Endothelial cell of umbilical vein (primary cell): ENCODE results near the gene MBLAC2.

Experiments
- POLR2AphosphoS5 ChIP-seq: IDR thresholded peaks from 2 replicates; pipeline ENCODE4 v1.6.1; 2012; ENCODE audit warnings: low read depth, mild to moderate bottlenecking, control low read depth, low read length, moderate library complexity; ENCODE audit not compliant: insufficient read depth
- TF ChIP-seq, protein P1 (sequence below), 2 donors: IDR thresholded peaks; 1 replicate in 1 of 2; 2 replicates in 1 of 2; pipeline ENCODE4 v1.5.1; 2011; ENCODE audit warnings: low read length in 2 of 2, mild to moderate bottlenecking in 2 of 2, moderate library complexity in 2 of 2, control low read depth in 1 of 2, inconsistent platforms in 1 of 2, low read depth in 1 of 2; ENCODE audit not compliant: insufficient read depth in 1 of 2; ENCODE audit errors: extremely low read depth in 1 of 2

DNA sequence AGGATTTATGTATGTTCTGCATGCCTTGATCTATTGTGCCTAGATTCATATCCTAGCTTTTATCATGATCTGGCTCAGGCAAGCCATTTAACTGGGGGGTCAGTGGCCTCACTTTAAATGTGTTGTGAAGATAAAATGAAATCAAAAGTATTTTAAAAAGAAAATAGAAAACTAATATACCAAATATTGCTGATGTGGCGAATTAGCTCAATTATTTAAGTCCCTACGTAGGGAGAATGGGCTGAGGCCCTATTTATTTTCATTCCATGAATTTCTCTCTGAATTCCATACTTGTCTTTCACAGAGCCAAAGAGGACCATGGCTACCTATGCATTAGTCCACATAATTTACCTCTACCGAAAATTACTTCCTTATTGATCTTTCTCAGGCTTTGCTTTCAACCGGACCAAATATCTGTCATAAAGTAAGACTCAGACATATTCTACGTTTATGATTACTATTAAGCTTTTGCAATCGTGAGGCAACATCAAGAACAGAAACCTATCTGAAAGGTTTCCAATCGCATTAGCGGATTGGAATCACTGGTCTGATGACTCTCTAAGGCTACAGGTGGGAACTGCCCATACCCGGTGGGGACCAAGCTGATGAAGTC is 1.7 kb downstream of the MBLAC2 start:
- TF ChIP-seq POLR2AphosphoS5: no peak
- TF ChIP-seq, protein P1, sequence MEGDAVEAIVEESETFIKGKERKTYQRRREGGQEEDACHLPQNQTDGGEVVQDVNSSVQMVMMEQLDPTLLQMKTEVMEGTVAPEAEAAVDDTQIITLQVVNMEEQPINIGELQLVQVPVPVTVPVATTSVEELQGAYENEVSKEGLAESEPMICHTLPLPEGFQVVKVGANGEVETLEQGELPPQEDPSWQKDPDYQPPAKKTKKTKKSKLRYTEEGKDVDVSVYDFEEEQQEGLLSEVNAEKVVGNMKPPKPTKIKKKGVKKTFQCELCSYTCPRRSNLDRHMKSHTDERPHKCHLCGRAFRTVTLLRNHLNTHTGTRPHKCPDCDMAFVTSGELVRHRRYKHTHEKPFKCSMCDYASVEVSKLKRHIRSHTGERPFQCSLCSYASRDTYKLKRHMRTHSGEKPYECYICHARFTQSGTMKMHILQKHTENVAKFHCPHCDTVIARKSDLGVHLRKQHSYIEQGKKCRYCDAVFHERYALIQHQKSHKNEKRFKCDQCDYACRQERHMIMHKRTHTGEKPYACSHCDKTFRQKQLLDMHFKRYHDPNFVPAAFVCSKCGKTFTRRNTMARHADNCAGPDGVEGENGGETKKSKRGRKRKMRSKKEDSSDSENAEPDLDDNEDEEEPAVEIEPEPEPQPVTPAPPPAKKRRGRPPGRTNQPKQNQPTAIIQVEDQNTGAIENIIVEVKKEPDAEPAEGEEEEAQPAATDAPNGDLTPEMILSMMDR (IDR thresholded peaks at IDR 0.05; ENCODE audit: extremely low read depth in 1 of 2, insufficient read depth in 1 of 2, low read depth in 1 of 2, low read length in 2 of 2): no peak
